CD4-positive, alpha-beta T cell treated with Interferon alpha-2 for 1 hour (primary cell): Measurements from ENCODE around the gene HSF5.
"Not testable (repeated sequence)": the region's sequence is repeated elsewhere in the genome, so short reads cannot be mapped to it uniquely, and the experiment has no call there.

Experiments used
- DNase-seq, 2 donors: peaks; one replicate each; pipeline ENCODE4 v3.0.0-alpha.2; 2020 to 2022

HSF5 gene

DNA sequence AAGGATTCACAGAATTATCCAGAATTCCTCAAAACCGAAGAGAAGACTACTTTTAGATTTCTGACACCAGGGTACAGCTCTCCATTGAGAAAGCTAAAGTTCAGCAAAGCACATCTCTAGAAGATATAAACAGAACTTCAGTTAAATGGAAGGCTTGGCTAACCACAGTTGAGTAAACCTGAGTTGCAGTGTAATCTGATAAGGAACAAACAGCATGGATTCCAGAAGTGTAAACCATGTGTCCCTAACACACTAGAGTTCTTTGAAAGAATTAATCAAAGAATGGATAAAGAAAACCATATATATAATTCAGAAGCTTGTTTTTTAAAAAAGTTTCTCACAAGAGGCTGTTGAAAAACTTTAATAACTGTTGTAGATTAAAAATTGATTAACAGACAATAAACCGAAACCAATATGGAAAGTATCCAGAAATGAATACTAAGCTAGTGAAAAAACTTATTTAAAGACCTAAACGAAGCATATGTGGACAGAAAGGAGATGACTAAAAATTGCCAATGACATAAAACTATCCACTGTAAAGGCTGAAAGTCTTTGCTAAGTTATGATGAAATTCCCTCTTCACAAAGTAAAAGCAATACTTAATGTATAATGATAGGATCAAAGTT is 75.1 kb downstream of the HSF5 start:
- no peak for DNase-seq

- no peak for DNase-seq
Measured at GRCh38 chr17:58412064-58412703, 76.0 kb downstream of the HSF5 start.

- DNase-seq, result no peak
Measured at GRCh38 chr17:58411408-58411894, 76.8 kb downstream of the HSF5 start.

- no peak for DNase-seq
Measured at GRCh38 chr17:58410714-58411407, 77.3 kb downstream of the HSF5 start.

- DNase-seq, result no peak
Measured at GRCh38 chr17:58409432-58409831, 78.8 kb downstream of the HSF5 start.

GRCh38 chr17:58403311-58403710 is 84.9 kb downstream of the HSF5 start:
- DNase-seq, result no peak

DNA sequence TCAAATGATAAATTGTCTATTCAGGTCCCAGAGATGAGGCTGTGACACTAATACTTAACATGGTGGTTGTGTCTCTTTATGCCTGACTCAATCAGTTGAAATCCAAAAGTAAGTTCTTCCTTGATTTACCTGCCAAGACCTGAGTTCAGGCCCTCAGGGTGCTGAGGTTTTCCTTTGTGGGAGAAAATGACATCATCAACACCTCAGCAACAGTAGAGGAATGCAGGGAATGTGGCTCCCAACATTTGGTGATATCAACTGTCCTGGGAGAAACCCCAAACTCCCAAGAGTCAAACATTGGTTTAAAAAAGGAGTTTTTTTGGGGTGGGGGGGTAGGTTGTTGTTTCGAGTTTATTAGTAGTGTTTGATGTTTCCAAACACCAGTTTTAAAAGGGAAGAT is 85.5 kb downstream of the HSF5 start:
- DNase-seq, result no peak

DNA sequence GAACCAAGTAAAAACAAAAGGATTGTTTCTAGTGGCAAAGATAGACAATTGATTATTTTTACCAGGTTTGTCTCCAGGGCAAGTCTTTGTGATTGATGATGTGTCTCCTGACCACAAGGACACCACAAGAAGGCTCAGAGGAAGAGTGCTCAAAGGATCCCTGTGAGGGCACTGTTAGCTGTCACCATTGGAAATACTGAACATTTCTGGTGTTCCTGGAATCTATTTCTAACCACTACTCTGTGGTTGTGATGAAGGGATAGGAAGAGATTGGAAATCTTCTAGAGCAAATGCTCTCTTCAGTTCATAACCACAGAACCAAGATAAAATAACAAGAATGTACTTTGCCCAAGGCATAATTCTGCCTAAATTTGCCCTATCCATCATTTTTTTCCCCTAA is 86.2 kb downstream of the HSF5 start:
- no peak for DNase-seq

DNA sequence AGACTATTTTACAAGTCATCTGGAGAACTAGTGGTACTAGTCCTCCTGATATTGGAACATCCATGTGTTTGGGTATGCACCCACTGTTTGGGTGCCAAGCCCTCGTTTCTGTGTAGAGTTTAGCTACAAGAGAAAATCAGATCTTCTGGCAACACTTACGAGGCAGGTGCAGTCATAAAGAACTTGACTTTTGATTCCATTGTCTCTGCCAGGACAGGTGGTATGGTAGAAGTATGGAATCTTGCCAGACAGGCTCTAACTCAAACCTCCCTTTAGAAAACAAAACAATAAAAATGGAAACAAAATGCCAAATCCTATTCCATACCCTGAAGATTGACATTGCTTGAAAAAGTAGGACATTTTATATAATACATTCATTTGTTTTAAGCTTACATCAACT is 86.9 kb downstream of the HSF5 start:
- DNase-seq, result no peak

- DNase-seq, result no peak
Measured at GRCh38 chr17:58400826-58401225, 87.4 kb downstream of the HSF5 start.

GRCh38 chr17:58399974-58400373 is 88.2 kb downstream of the HSF5 start:
- no peak for DNase-seq

- DNase-seq, result no peak
Measured at GRCh38 chr17:58398574-58399266, 89.5 kb downstream of the HSF5 start.

GRCh38 chr17:58397421-58397820 is 90.8 kb downstream of the HSF5 start:
- DNase-seq, result not testable (repeated sequence)

- no peak for DNase-seq
Measured at GRCh38 chr17:58396173-58396572, 92.0 kb downstream of the HSF5 start.

DNA sequence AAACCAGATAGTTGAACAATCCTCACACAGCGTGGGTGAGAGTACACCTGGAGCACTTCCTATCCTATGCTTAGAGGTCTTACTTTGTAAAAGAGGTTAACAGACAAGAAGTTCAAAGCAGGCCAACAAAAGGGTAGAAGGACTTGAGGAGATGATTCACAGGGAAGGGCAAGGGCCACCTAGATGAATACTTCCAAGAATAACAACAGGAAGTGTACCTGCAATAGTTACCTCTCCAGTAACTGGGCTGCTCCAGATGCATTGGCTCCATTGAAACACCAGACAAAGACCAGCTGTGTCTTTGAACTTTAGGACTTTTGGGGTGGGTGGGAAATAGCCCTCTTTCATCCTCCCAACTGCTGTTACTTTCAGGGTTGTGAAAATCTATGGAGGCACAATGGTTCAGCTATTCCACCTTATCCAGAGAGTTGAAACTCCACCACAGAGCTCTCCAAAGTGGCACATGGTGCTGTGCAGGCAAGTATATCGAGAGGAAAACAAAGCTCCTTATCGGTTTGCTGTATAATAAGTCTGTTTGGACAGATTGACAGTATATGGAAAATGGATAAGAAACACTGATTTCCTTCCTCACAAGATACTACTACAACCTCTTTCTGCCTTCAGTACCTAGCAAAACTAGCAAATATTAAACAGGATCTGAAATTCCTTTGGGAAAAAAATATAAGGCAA is 93.5 kb downstream of the HSF5 start:
- DNase-seq, result no peak

DNA sequence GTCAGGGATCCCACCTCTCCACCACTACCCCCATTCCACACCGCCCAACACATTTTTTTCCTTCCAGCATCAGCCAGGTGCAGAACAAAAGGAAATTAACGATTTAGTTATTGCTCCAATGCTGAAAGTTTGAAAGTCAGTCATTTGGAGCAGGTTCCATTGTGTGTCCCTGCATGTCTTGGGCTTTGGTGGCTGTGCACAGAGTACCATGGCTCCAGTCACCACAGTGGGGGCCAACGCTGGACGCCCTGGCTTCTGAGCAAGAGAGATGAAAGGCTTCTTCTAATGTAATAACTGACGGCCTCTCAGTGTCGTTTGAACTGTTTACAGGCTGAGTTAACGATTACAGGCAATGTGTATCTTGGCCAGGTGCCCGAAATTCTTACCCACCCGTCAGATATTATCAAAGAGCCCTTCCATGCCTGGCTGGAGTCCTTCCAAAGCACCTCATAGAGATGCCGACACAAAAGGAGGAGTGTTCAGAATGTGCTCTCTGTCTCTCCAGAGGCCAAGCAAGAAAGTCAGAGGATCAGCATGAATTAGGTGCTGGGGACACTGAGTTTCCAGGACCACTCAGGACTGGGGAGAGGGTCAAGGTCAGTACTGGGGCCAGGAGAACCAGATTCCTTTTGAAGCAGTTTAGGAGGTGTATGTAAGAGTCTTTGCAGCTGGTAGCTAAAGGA is 96.8 kb downstream of the HSF5 start:
- DNase-seq, result no peak

DNA sequence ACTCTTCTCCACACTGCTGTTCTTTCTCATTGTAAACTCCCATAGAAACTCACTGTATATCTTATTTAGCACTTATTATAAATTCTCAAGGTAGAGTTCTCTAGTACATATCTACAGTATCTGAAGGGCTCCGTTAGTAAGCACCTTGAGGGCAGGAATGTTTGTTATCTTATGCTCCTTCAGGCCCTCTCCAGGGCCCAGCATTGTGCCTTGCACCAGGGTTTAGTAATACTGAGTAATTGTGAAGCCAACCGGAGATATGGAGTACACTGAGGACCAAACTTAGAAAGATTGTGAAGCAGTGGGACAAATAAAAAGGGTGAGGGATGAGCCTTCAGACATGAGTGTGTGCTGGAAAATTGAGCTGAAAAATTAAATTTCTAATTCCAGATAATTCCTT is 97.3 kb downstream of the HSF5 start:
- DNase-seq, result no peak

GRCh38 chr17:58388302-58389190 is 99.7 kb downstream of the HSF5 start:
- no peak for DNase-seq

- DNase-seq, result no peak
Measured at GRCh38 chr17:58387834-58388233, 100.4 kb downstream of the HSF5 start.

DNA sequence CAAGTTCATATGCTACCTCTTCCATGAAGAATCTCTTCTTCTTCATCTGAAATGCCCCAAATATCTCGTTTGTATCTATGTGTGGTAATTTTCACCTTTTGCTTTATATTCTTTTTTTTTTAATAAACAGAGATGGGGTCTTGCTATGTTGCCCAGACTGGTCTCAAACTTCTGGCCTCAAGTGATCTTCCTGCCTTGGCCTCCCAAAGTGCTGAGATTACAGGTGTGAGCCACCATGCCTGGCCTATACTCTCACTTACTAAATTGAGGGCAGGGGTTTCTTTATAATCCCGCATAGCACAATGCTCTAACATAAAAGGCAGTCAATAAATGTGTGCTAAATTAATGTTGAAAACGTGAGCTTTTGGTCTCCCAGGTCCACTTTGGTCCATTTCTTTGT is 101.5 kb downstream of the HSF5 start:
- DNase-seq, result no peak

DNA sequence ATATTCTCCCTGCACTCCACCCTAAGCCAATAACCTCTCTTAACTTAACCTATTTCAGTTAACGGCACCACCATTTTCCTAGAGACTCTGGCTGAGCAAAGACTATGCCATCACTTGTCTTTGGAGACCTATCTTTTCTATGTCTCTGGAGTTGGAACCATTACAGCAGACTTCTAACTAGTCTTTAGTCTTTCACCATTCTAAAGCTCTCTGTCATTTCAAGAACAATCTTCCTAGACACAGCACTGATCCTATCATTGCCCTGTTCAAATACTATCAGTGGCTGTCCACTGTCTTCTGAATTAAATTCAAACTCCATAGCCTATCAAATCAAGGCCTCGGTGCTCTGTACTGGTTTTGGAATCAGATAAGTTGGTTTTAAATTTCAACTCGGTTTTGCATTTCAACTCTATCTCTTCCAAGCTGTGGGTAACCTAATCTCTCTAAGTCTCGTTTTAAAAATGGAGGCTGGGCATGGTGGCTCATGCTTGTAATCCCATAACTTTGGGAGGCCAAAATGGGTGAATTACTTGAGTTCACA is 102.8 kb downstream of the HSF5 start:
- DNase-seq, result no peak
